BJ (cell line): ENCODE results near the gene MAP3K20. TPM values are rescaled to one million over a fixed set of nuclear protein-coding genes. Genes with fewer than 3 reads are reported as not detected.
"Not testable (repeated sequence)": the region's sequence is repeated elsewhere in the genome, so short reads cannot be mapped to it uniquely, and the experiment has no call there.

Source experiments
- CTCF ChIA-PET: fragments of 350-600 bp; formaldehyde crosslinking; extraction: SDS; loops from one replicate; lab custom pipeline; 2021; ENCODE audit warnings: antibody characterized with exemption, inconsistent platforms; lab: Yijun Ruan, JAX
- POLR2A ChIA-PET: fragments of 300-600 bp; sonication (Branson Sonifier 250); formaldehyde crosslinking; extraction: SDS; loops from one replicate; lab custom pipeline; 2021; ENCODE audit warnings: antibody characterized with exemption; lab: Charles Lee
- DNase-seq: peaks from one replicate; pipeline ENCODE4 v3.0.0-alpha.2; 2011; ENCODE audit warnings: low read depth
- H3K27me3 ChIP-seq: 2 replicates; pipeline ENCODE4 v1.6.0; 2011; ENCODE audit warnings: low read length; ENCODE audit not compliant: control insufficient read depth, insufficient read depth
- H3K36me3 ChIP-seq: 2 replicates; pipeline ENCODE4 v1.5.1; 2011; ENCODE audit warnings: low read length; ENCODE audit not compliant: control insufficient read depth, insufficient read depth
- H3K4me3 ChIP-seq: 2 replicates; pipeline ENCODE4 v1.5.1; 2011; ENCODE audit warnings: low read depth, mild to moderate bottlenecking, control low read depth, low read length
- CTCF ChIP-seq: IDR thresholded peaks from 2 replicates; pipeline ENCODE4 v1.5.1; 2011; ENCODE audit warnings: low read depth, mild to moderate bottlenecking, control low read depth, inconsistent platforms, low read length, moderate library complexity; ENCODE audit not compliant: insufficient read depth
- polyA plus RNA-seq: library from polyadenylated mRNA; depleted of rRNA; stranded (reverse); fragments of >200 nt; gene quantifications from 2 replicates; pipeline ENCODE4 v1.2.3, GENCODE V29; 2011

Gene MAP3K20
- polyA plus RNA-seq, 1 experiment, result 45.4 TPM

DNA sequence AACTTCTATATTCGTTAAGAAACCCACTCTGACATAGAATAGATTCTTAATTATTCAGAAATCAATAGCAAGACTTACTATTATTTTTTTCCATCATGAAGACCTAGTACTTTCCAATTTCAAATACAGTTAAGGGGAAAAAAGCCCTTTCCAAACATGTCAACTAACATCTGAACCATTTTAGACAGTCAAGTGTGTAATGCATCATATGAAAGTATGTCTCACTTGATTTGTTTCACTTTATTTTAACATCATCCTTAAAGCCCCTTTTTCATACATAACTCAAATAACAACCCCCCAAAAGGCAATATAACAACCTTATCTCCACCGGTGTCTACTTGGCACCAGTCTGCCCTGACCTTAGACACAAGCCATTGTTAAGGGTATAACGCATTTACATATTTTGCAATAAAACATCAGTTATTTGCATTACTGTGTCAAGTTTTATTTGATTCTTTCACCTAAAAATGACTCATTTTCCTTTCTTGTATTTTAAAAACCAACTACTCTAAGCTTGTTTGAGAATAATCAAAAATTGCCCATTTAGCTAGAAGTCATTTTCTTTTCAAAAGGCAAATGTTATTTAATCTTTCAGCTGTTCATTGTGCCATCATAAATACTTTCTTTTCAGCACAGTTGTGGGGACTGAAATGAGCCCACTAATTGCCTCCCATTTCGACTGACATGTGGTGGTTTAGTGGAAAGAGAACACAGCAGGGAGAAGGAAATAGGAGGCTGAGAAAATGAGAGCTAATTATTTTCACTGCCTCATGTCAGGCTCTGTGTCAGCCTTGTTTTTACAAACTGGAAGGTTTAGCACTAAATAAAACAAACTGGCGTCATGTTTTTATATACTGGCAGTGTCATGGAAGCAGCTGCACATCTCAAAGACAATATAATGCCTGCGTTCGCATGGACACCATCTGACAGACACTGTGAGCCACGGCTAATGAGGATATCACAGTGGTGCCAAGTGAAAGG, 174.3 kb downstream of the MAP3K20 start:
- H3K36me3 ChIP-seq, result no peaks in the 10 kb centered on the region; the same call in 1 of the 2 replicates
- ChIA-PET CTCF (interaction anchor here (1.2 kb wide), 1 partner anchor 10 kb away, joined by 3 read pairs; no protein-coding TSS in a partner anchor), POLR2A (no interaction called here)
- H3K4me3 ChIP-seq, result no peak overlapping the region
- no peaks in the 10 kb centered on the region for H3K27me3 ChIP-seq
- no peak for DNase-seq
- no peak for TF ChIP-seq CTCF

DNA sequence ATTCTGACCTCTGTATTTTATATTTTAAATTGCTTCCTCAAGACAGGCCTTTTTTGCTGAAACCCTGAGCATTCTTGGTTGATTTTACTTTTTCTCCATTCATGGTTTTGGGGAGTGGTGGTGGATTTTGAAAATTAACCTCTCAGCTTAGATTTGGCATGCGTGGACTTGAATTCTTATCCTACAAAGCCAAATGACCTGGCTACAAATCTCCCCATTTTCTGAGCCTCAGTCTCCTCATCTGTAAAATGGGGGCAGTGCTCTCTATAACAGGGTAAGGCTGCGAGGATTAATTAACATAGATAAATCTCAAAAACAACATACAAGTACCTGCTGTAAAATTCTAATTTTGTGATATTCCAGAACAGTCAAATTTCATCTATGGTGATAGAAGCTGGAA, 175.6 kb downstream of the MAP3K20 start:
- Histone ChIP-seq H3K36me3 (no peaks in the 10 kb centered on the region; the same call in 1 of the 2 replicates), H3K27me3 (no peaks in the 10 kb centered on the region), H3K4me3 (no peak overlapping the region)
- no peak for DNase-seq
- ChIA-PET CTCF (no interaction called here), POLR2A (no interaction called here)
- TF ChIP-seq CTCF, result no peak

GRCh38 chr2:173252581-173252980, 176.9 kb downstream of the MAP3K20 start:
- no peaks in the 10 kb centered on the region for H3K27me3 ChIP-seq
- TF ChIP-seq CTCF, result no peak
- H3K36me3 ChIP-seq, result no peaks in the 10 kb centered on the region; the same call in 1 of the 2 replicates
- DNase-seq, result no peak
- CTCF ChIA-PET, result interaction anchor here (0.9 kb wide), 1 partner anchor 75 kb away, joined by 3 read pairs; no protein-coding TSS in a partner anchor
- POLR2A ChIA-PET, result no interaction called here
- no peak overlapping the region for H3K4me3 ChIP-seq

DNA sequence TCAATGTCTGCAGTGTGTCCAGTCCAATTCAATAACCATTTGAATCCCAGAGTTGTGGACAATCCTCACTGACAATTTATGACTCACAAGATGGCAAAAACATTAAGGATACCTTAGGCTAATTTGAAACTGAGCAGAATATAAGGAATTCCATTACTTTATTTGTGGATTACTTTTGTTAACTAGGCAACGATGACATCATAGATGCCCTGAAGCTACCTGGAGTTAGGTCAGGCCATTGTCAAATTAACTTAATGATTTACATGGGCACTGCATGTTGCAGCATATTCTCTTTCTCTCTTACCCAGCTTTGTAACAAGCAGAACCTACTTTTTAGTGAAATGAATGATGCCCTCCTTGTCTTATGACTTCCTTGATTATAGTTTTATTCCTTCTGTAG, 179.0 kb downstream of the MAP3K20 start:
- H3K36me3 ChIP-seq, result no peaks in the 10 kb centered on the region; the same call in 1 of the 2 replicates
- no peak for TF ChIP-seq CTCF
- no peak for DNase-seq
- H3K27me3 ChIP-seq, result no peaks in the 10 kb centered on the region
- CTCF ChIA-PET, result interaction anchor here (0.9 kb wide), 1 partner anchor 385 kb away, joined by 3 read pairs; no protein-coding TSS in a partner anchor
- POLR2A ChIA-PET, result no interaction called here
- no peak overlapping the region for H3K4me3 ChIP-seq

DNA sequence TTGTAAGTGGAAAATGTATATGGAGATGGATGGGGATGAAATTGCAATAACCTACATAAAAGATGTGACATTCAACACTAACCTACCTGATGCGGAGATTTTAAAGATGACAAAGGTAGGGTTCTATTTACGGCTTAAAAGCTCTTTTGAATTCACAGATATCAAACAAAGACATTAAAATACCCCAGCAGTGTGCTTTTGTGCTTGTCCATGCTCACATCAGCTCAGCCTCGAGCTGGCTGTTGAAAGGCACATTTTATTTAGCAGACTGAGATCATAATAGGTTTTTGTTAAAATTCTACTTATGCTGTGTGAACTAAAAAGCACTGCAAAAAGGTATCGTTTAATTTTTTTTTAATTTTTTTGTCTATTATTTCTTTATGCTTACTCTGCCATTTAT, 183.1 kb downstream of the MAP3K20 start:
- ChIA-PET POLR2A (no interaction called here), CTCF (interaction anchor here (0.6 kb wide), 1 partner anchor 210 kb away, joined by 3 read pairs; no protein-coding TSS in a partner anchor)
- Histone ChIP-seq H3K27me3 (no peaks in the 10 kb centered on the region), H3K36me3 (peaks cover 1% of the 10 kb centered on the region), H3K4me3 (no peak overlapping the region)
- DNase-seq, result no peak
- no peak for TF ChIP-seq CTCF

- POLR2A ChIA-PET, result interaction anchor here (0.7 kb wide), 1 partner anchor 150 kb away, joined by 7 read pairs; no protein-coding TSS in a partner anchor
- CTCF ChIA-PET, H3K27me3 ChIP-seq, H3K36me3 ChIP-seq, DNase-seq, H3K4me3 ChIP-seq: not testable (repeated sequence)
Observed at GRCh38 chr2:173262356-173262755, 186.7 kb downstream of the MAP3K20 start.
